Amniotic stem cell (primary cell): ENCODE results near the gene PTPN4.
"Not testable (repeated sequence)": the region's sequence is repeated elsewhere in the genome, so short reads cannot be mapped to it uniquely, and the experiment has no call there.

ENCODE experiments used
- DNase-seq: peaks from one replicate; lab custom pipeline; 2025; lab: John Stamatoyannopoulos, UW

The PTPN4 gene

DNA sequence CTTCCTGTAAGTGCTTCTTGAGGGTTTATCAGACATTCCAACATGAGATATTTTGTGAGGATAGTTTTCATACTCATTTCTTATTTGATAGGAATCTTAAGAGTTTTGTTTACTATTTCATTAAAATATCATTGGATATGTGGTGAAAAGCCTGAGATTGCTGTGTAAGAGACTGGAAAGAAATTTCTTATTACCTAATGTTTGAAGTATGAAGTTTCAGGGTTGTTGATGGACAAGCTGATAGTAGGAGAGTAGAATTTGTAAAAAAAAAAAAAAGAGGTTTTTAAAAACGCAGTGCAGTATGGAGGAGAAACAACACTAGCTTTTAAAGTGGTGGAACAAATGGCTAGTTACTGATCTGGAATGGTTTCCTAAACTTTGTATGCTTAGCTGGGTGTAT, 260.8 kb downstream of the PTPN4 start:
- DNase-seq: no peak

DNA sequence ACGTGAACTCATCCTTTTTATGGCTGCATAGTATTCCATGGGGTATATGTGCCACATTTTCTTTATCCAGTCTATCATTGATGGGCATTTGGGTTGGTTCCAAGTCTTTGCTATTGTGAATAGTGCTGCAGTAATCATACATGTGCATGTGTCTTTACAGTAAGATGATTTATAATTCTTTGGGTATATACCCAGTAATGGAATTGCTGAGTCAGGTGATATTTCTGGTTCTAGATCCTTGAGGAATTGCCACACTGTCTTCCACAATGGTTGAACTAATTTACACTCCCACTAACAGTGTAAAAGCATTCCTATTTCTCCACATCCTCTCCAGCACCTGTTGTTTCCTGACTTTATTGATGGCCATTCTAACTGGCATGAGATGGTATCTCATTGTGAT, 262.8 kb downstream of the PTPN4 start:
- not testable (repeated sequence) for DNase-seq

DNA sequence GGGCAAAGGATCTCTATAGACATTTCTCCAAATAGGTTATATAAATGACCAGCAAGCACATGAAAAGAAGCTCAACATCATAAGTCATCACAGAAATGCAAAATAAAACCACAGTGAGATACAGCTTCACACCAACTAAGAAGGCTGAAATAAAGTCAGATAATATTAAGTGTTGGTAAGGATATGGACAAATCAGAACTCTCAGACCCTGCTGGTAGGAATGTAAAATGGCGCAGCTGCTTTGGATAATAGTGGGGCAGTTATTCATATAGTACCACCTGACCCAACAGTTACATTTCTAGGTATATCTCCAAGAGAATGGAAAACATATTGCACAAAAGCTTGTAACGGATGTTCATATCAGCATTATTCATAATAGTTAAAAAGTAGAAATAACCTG, 267.2 kb downstream of the PTPN4 start:
- DNase-seq: no peak

DNA sequence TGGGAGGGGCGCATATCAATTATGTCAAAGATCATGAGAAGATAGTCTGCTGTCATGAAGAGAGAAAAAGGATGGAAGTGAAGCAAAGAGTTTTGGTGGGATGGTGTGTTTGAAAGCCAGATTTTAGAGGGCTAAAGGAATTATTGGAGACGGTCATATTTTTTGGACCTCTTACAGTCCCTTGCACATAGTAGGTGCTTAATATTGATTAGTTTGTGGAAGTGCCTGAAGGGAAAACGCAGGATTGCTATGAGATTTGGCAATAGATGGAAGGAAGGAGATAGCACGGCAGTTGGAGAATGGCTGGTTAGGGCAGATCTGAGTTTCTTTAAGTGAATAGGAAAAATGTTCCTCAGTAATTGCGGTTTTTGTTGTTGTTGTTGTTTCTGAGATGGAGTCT, 269.1 kb downstream of the PTPN4 start:
- no peak for DNase-seq

DNA sequence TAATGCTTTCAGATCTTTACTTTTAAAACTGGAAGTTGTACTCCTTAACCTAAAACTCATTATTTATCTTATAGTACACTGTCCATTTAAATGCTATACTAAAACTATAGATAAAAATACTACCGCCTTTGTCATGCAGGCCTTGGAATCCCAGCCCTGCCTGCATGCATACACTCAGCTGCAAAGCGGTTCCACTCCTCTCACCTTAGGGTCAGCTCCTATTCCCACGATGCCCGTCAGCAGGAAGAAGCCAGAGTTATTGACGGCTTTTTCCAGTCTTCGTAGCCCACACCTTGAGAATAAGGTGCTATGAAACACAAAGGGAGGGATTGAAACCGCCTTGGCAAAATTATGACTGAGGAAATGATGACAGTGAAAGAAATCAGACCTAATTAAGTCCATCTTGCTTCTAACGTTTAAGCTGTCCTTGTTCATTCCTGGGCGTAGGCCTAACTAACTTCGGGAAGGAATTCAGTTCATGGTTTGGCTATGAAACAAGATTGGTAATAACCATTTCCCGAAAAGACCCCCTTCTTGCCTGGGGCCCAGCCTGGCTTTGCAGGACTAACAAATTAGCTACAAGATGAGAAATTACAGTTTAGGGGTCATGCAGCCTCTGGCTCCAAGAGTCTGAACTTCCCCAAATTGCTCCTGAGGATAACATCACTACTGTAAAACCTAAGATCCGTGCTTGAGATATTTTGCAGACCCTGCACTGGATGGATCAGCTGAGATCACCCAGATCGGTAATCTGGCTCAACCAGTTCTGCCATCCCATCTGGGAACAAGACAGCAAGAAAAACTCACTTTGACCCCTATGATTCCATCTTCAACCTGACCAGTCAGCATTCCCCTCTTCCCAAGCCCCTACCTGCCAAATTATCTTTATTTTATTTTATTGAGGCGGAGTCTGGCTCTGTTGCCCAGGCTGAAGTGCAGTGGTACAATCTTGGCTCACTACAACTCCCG, 270.2 kb downstream of the PTPN4 start:
- no peak for DNase-seq

DNA sequence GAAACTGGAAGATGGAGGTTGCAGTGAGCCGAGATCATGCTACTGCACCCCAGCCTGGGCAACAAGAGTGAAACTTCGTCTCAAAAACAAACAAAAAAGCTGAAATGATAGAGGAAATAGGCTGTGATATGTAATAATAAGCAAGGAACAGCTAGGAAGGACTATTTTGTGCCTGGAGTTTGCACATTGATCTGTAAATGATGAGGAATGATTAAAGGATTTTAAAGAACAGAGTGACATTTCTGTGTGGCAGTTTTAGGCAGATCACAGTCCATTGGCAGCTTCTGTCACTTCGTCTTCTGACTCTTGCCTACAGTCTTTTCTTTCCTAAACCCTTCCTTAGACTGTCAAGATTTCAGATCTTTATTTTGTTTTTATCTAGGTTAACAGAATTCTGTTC, 272.6 kb downstream of the PTPN4 start:
- no peak for DNase-seq
